Lung (tissue), 12 donors: ENCODE results near the gene WDR1. TPM values are rescaled to one million over a fixed set of nuclear protein-coding genes. Genes with fewer than 3 reads are reported as not detected.

Source experiments
- ATAC-seq: fragments of 200-7000 bp; cut with Tn5 transposase; one replicate; pipeline ENCODE4 v1.9.1; 2020; ENCODE audit warnings: moderate number of reproducible peaks; ENCODE audit not compliant: insufficient read depth, low FRiP score
- DNase-seq, 3 donors: peaks; one replicate each; pipeline ENCODE4 v3.0.0-alpha.2; 2013 to 2017
- H3K27ac ChIP-seq, 2 donors: one replicate each; pipeline ENCODE4 v1.5.1; 2013; ENCODE audit warnings: mild to moderate bottlenecking in 2 of 2, moderate library complexity in 2 of 2, control low read depth in 1 of 2, inconsistent platforms in 1 of 2, low read depth in 1 of 2, low read length in 1 of 2
- H3K27me3 ChIP-seq, 3 donors: one replicate each; pipeline ENCODE4 v1.5.1; 2013; ENCODE audit warnings: low read length in 2 of 3; ENCODE audit not compliant: control insufficient read depth in 3 of 3, insufficient read depth in 3 of 3
- H3K36me3 ChIP-seq, 4 donors: one replicate each; pipeline ENCODE4 v1.5.1; 2013; ENCODE audit warnings: low read length in 4 of 4, mild to moderate bottlenecking in 1 of 4, moderate library complexity in 1 of 4; ENCODE audit not compliant: control insufficient read depth in 4 of 4, insufficient read depth in 4 of 4
- H3K4me1 ChIP-seq, 5 donors: one replicate each; pipeline ENCODE4 v1.5.1; 2013; ENCODE audit warnings: low read length in 5 of 5, mild to moderate bottlenecking in 2 of 5, moderate library complexity in 1 of 5; ENCODE audit not compliant: control insufficient read depth in 5 of 5, insufficient read depth in 5 of 5
- H3K4me3 ChIP-seq: one replicate; pipeline ENCODE4 v1.5.1; 2013; ENCODE audit warnings: mild to moderate bottlenecking, control low read depth, moderate library complexity
- H3K9ac ChIP-seq, 2 donors: one replicate each; pipeline ENCODE4 v1.5.1; 2013; ENCODE audit warnings: low read length in 2 of 2, control low read depth in 1 of 2; ENCODE audit not compliant: insufficient read depth in 1 of 2
- H3K9me3 ChIP-seq, 4 donors: one replicate each; pipeline ENCODE4 v1.5.1; 2013; ENCODE audit warnings: low read length in 3 of 4, mild to moderate bottlenecking in 1 of 4, moderate library complexity in 1 of 4; ENCODE audit not compliant: control insufficient read depth in 4 of 4, insufficient read depth in 3 of 4
- CTCF ChIP-seq: IDR thresholded peaks from 2 replicates; pipeline ENCODE4 v1.5.1; 2012; ENCODE audit warnings: mild to moderate bottlenecking; ENCODE audit errors: control extremely low read depth, extremely low read depth
- WGBS, 2 donors: extraction: QIAGEN DNeasy Blood & Tissue Kit; methylation state at CpG; one replicate each; pipeline ENCODE4 v1.1.7; 2013; 5-methylcytosine and 5-hydroxymethylcytosine counted together
- polyA plus RNA-seq, 2 donors: library from polyadenylated mRNA; stranded (reverse); fragments of 200-250 nt; gene quantifications; one replicate each; pipeline ENCODE4 v1.2.1, GENCODE V29; 2013
- total RNA-seq, 2 donors: library from RNA; depleted of rRNA in 1 of 2; stranded (reverse); fragments of >200 nt in 1 of 2; gene quantifications; one replicate each; pipeline ENCODE4 v1.2.1, GENCODE V29; 2014 to 2021
- donor health status: control.
- donor health status: control.
- donor health status: Bipolar disorder and iron deficiency.
- donor health status: healthy.
- donor health status: DM: yes; HTN: yes; CAD: no.

WDR1 gene
- total and polyA plus RNA-seq, 4 donors, result 72.0 to 325 (median 205) TPM

GRCh38 chr4:10053635-10054453 lies 62.8 kb downstream of the WDR1 start:
- Histone ChIP-seq H3K36me3 (no peaks in the 10 kb centered on the region), H3K9me3 (peaks cover 0 to 2% (median 0%) of the 10 kb centered on the region in 4 donors), H3K27me3 (no peaks in the 10 kb centered on the region), H3K4me3 (no peak overlapping the region), H3K4me1 (peaks cover 0 to 5% (median 0%) of the 10 kb centered on the region in 5 donors), H3K9ac (no peak overlapping the region), H3K27ac (peak overlapping the region in 1 of 2 donors; percentile 80)
- 84 to 85% methylated on average over 8 of the region's 8 CpGs for WGBS, 2 donors
- no peak for TF ChIP-seq CTCF
- no peak for DNase-seq
- ATAC-seq, result no peak

GRCh38 chr4:10051517-10052135 lies 65.0 kb downstream of the WDR1 start:
- Histone ChIP-seq H3K4me1 (peaks cover 0 to 5% (median 0%) of the 10 kb centered on the region in 5 donors), H3K27ac (no peak overlapping the region), H3K9me3 (peaks cover 0 to 2% (median 0%) of the 10 kb centered on the region in 4 donors), H3K36me3 (no peaks in the 10 kb centered on the region), H3K4me3 (no peak overlapping the region), H3K9ac (no peak overlapping the region), H3K27me3 (no peaks in the 10 kb centered on the region)
- no peak for TF ChIP-seq CTCF
- WGBS, 2 donors, result 71 to 90% methylated on average over 11 of the region's 11 CpGs
- ATAC-seq, result no peak
- DNase-seq, result no peak

DNA sequence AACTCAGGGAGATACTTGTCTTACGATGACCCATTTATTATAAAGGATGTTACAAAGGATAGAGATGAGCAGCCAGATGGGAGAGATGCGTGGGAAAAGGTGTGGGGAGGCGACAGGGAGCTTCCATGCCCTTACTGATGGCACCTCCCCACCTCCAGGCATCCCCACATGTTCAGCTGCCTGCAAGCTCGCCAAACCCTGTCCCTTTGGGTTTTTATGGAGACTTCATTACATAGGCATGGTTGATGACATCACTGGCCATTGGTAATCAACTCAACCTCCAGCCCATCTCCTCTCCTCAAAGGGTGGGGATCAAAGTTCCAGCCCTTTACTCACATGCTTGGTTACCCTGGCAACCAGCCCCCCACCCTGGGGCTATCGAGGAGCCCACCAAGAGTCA lies 65.9 kb downstream of the WDR1 start:
- Histone ChIP-seq H3K27me3 (no peaks in the 10 kb centered on the region), H3K9me3 (peaks cover 0 to 2% (median 0%) of the 10 kb centered on the region in 4 donors), H3K36me3 (no peaks in the 10 kb centered on the region), H3K4me1 (peaks cover 0 to 5% (median 0%) of the 10 kb centered on the region in 5 donors), H3K27ac (no peak overlapping the region), H3K9ac (no peak overlapping the region), H3K4me3 (no peak overlapping the region)
- WGBS, 2 donors, result 78 to 87% methylated on average over 5 of the region's 5 CpGs
- no peak for TF ChIP-seq CTCF
- ATAC-seq (no peak), DNase-seq (no peak)
